Uterus (tissue), 2 donors: ENCODE measurements around the gene HEATR5A.

Experiments
- POLR2A ChIP-seq, 2 donors: fragments of 450-650 bp; IDR thresholded peaks; one replicate each; pipeline ENCODE4 v1.6.1; 2016; ENCODE audit warnings: antibody characterized with exemption in 2 of 2, mild to moderate bottlenecking in 1 of 2, moderate library complexity in 1 of 2
- TF ChIP-seq, protein P1 (sequence below), 4 experiments: fragments of 200-600 bp in 2 of 4; fragments of 450-650 bp in 2 of 4; sonication (generic) in 2 of 4; IDR thresholded peaks; one replicate each; pipeline ENCODE4 v1.5.1; 2016 to 2019; ENCODE audit warnings: antibody characterized with exemption in 4 of 4, mild to moderate bottlenecking in 2 of 4, moderate library complexity in 1 of 4

DNA sequence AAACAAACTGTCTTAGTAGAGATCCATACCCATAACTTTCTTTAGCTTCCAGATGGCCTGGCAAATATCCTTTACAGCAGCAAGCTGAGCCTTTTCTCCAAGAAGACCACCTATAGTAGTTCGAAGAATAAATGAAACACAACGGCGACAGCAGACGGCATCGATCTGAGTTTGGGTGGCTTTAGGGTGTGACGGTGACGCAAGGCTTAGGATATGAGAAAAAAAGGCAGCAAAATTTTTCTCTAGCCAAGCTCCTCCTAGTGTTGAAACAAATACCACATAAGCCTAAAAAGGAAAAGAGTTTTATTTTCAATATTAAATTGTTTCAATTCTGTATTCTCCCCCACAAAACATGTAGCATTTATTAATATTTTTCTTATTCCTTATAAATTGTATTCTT lies 33.3 kb downstream of the HEATR5A start:
- TF ChIP-seq, protein P1, sequence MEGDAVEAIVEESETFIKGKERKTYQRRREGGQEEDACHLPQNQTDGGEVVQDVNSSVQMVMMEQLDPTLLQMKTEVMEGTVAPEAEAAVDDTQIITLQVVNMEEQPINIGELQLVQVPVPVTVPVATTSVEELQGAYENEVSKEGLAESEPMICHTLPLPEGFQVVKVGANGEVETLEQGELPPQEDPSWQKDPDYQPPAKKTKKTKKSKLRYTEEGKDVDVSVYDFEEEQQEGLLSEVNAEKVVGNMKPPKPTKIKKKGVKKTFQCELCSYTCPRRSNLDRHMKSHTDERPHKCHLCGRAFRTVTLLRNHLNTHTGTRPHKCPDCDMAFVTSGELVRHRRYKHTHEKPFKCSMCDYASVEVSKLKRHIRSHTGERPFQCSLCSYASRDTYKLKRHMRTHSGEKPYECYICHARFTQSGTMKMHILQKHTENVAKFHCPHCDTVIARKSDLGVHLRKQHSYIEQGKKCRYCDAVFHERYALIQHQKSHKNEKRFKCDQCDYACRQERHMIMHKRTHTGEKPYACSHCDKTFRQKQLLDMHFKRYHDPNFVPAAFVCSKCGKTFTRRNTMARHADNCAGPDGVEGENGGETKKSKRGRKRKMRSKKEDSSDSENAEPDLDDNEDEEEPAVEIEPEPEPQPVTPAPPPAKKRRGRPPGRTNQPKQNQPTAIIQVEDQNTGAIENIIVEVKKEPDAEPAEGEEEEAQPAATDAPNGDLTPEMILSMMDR (IDR thresholded peaks at IDR 0.05): no peak
- TF ChIP-seq POLR2A (IDR thresholded peaks at IDR 0.05): no peak
